ENCODE results near the gene SRPRB.

DNA sequence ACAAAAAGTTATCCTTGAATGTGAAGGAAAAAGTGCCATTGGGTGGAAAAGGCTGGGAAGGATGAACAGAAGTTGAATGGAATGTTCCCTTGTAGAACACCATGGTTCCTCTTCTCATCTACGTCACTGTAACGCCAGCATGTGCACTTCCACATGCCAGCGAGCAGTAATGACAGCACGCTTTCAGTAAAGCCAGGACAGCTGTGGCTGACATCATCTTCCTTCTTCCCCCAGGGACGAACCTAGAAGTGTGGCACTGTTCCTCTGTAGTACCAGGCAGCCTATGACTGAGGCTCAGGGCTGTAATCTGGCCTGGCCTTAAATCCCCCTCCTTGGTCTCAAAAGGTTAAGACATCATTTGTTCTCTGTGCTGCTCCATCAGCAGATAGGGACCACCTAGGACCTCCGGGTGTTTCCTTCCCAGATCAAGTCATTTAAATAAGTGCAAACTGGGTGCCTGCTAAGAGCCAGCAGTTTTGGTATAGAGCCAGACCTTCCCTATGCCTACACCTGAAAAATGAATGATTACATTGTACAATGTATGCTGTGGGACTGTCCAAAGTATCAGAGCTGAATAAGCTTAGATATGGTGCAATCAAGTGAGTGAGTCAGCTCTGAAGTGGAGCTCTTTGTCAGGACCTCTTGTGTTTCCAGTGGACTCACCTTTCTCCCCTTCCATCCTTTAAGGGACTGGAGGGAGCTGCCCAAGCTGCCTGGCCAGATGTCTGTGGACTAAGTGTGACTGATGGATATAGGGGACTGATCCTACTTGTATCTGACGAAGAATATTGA lies 5.6 kb upstream of the SRPRB start:
- TF ChIP-seq FOSL2 (IDR thresholded peaks at IDR 0.05) (no peak), FOSL2 (CRISPR knock-in tag; IDR thresholded peaks at IDR 0.05) (no peak), POLR2A (IDR thresholded peaks at IDR 0.05; ENCODE audit: low read length) (no peak), FOSB (CRISPR knock-in tag; IDR thresholded peaks at IDR 0.05) (no peak), NFE2L2 (conservative IDR thresholded peaks at IDR 0.05; ENCODE audit: low read length) (no peak), ZC3H11A (IDR thresholded peaks at IDR 0.05) (no peak), ESRRA (IDR thresholded peaks at IDR 0.05; ENCODE audit: borderline replicate concordance, low read length) (no peak)
- TF ChIP-seq, protein P1, sequence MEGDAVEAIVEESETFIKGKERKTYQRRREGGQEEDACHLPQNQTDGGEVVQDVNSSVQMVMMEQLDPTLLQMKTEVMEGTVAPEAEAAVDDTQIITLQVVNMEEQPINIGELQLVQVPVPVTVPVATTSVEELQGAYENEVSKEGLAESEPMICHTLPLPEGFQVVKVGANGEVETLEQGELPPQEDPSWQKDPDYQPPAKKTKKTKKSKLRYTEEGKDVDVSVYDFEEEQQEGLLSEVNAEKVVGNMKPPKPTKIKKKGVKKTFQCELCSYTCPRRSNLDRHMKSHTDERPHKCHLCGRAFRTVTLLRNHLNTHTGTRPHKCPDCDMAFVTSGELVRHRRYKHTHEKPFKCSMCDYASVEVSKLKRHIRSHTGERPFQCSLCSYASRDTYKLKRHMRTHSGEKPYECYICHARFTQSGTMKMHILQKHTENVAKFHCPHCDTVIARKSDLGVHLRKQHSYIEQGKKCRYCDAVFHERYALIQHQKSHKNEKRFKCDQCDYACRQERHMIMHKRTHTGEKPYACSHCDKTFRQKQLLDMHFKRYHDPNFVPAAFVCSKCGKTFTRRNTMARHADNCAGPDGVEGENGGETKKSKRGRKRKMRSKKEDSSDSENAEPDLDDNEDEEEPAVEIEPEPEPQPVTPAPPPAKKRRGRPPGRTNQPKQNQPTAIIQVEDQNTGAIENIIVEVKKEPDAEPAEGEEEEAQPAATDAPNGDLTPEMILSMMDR (IDR thresholded peaks at IDR 0.05): no peak
- TF ChIP-seq, protein P2, sequence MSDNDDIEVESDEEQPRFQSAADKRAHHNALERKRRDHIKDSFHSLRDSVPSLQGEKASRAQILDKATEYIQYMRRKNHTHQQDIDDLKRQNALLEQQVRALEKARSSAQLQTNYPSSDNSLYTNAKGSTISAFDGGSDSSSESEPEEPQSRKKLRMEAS (IDR thresholded peaks at IDR 0.05): no peak

All from A549 (cell line).